ENCODE results near the gene INCENP. TPM values are rescaled to one million over a fixed set of nuclear protein-coding genes. Genes with fewer than 3 reads are reported as not detected.

The INCENP gene
- polyA plus RNA-seq, 1 experiment = 14.2 TPM

- ChIA-PET CTCF (interaction anchor here (0.6 to 7.2 kb wide), 10 partner anchors 18 to 357 kb away, joined by 3 to 84 read pairs (median 28); partner anchors contain the start of genes BEST1 and INCENP), POLR2A (no interaction called here)
- TF ChIP-seq, protein P1, sequence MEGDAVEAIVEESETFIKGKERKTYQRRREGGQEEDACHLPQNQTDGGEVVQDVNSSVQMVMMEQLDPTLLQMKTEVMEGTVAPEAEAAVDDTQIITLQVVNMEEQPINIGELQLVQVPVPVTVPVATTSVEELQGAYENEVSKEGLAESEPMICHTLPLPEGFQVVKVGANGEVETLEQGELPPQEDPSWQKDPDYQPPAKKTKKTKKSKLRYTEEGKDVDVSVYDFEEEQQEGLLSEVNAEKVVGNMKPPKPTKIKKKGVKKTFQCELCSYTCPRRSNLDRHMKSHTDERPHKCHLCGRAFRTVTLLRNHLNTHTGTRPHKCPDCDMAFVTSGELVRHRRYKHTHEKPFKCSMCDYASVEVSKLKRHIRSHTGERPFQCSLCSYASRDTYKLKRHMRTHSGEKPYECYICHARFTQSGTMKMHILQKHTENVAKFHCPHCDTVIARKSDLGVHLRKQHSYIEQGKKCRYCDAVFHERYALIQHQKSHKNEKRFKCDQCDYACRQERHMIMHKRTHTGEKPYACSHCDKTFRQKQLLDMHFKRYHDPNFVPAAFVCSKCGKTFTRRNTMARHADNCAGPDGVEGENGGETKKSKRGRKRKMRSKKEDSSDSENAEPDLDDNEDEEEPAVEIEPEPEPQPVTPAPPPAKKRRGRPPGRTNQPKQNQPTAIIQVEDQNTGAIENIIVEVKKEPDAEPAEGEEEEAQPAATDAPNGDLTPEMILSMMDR (IDR thresholded peaks at IDR 0.05; ENCODE audit: insufficient read depth, low read depth, low read length) = no peak
- no peaks in the 10 kb centered on the region for H3K36me3 ChIP-seq (ENCODE audit: control insufficient read depth, insufficient read depth, low read length)
- H3K27me3 ChIP-seq (ENCODE audit: control insufficient read depth, insufficient read depth, low read length) = no peaks in the 10 kb centered on the region
- H3K4me3 ChIP-seq (ENCODE audit: low read depth, low read length) = peak overlapping the region; percentile 8
- DNase-seq (ENCODE audit: low read depth) = no peak
Measured at GRCh38 chr11:62105667-62106191, 18.1 kb upstream of the INCENP start.

GRCh38 chr11:62108017-62108750 is 15.6 kb upstream of the INCENP start:
- Histone ChIP-seq H3K4me3 (ENCODE audit: low read depth, low read length) (no peak overlapping the region), H3K27me3 (ENCODE audit: control insufficient read depth, insufficient read depth, low read length) (no peaks in the 10 kb centered on the region), H3K36me3 (ENCODE audit: control insufficient read depth, insufficient read depth, low read length) (no peaks in the 10 kb centered on the region)
- ChIA-PET POLR2A (no interaction called here), CTCF (interaction anchor here (0.7 to 7.2 kb wide), 52 partner anchors 11 to 370 kb away, joined by 3 to 84 read pairs (median 5); partner anchors contain the start of genes BEST1, FADS2, FEN1 and FTH1)
- TF ChIP-seq, protein P1 (IDR thresholded peaks at IDR 0.05; ENCODE audit: insufficient read depth, low read depth, low read length) = peak; percentile 72
- no peak for DNase-seq (ENCODE audit: low read depth)

GRCh38 chr11:62108971-62109404 is 14.8 kb upstream of the INCENP start:
- H3K4me3 ChIP-seq (ENCODE audit: low read depth, low read length) = no peak overlapping the region
- TF ChIP-seq, protein P1 (IDR thresholded peaks at IDR 0.05; ENCODE audit: insufficient read depth, low read depth, low read length) = no peak
- no peaks in the 10 kb centered on the region for H3K36me3 ChIP-seq (ENCODE audit: control insufficient read depth, insufficient read depth, low read length)
- ChIA-PET CTCF (interaction anchor here (0.7 to 7.2 kb wide), 22 partner anchors 11 to 376 kb away, joined by 3 to 84 read pairs (median 8); partner anchors contain the start of genes BEST1, FEN1 and INCENP), POLR2A (no interaction called here)
- no peaks in the 10 kb centered on the region for H3K27me3 ChIP-seq (ENCODE audit: control insufficient read depth, insufficient read depth, low read length)
- DNase-seq (ENCODE audit: low read depth) = no peak

GRCh38 chr11:62115085-62115694 is 8.6 kb upstream of the INCENP start:
- Histone ChIP-seq H3K4me3 (ENCODE audit: low read depth, low read length) (no peak overlapping the region), H3K27me3 (ENCODE audit: control insufficient read depth, insufficient read depth, low read length) (no peaks in the 10 kb centered on the region), H3K36me3 (ENCODE audit: control insufficient read depth, insufficient read depth, low read length) (no peaks in the 10 kb centered on the region)
- TF ChIP-seq, protein P1 (IDR thresholded peaks at IDR 0.05; ENCODE audit: insufficient read depth, low read depth, low read length) = no peak
- CTCF ChIA-PET = no interaction called here
- POLR2A ChIA-PET = no interaction called here
- no peak for DNase-seq (ENCODE audit: low read depth)

DNA sequence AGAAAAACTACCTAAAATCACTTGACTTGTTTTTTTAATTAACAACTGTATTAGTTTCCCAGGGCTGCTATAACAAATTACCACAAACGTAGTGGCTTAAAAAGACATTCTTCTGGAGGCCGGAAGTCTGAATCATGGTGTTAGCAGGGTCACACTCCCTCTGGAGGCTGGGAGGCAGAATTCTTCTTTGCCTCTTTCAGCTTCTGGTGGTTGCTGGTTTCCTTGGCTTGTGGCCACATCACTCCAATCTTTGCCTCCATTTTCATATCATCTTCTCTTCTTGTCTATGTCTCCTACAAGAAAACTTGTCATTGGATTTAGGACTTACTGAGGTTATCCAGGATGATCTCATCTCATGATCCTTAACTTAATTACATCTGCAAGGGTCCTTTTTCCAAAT is 7.4 kb upstream of the INCENP start:
- Histone ChIP-seq H3K36me3 (ENCODE audit: control insufficient read depth, insufficient read depth, low read length) (no peaks in the 10 kb centered on the region), H3K4me3 (ENCODE audit: low read depth, low read length) (no peak overlapping the region), H3K27me3 (ENCODE audit: control insufficient read depth, insufficient read depth, low read length) (no peaks in the 10 kb centered on the region)
- DNase-seq (ENCODE audit: low read depth) = no peak
- TF ChIP-seq, protein P1 (IDR thresholded peaks at IDR 0.05; ENCODE audit: insufficient read depth, low read depth, low read length) = no peak
- ChIA-PET CTCF (no interaction called here), POLR2A (no interaction called here)

Data from BJ (cell line).